Measurements from ENCODE around the gene PNPLA6.
"Not testable (repeated sequence)": the region's sequence is repeated elsewhere in the genome, so short reads cannot be mapped to it uniquely, and the experiment has no call there.

The PNPLA6 gene

GRCh38 chr19:7564866-7565265 is 29.3 kb downstream of the PNPLA6 start:
- H3K27ac ChIP-seq: no peak overlapping the region
- TF ChIP-seq, protein P1, sequence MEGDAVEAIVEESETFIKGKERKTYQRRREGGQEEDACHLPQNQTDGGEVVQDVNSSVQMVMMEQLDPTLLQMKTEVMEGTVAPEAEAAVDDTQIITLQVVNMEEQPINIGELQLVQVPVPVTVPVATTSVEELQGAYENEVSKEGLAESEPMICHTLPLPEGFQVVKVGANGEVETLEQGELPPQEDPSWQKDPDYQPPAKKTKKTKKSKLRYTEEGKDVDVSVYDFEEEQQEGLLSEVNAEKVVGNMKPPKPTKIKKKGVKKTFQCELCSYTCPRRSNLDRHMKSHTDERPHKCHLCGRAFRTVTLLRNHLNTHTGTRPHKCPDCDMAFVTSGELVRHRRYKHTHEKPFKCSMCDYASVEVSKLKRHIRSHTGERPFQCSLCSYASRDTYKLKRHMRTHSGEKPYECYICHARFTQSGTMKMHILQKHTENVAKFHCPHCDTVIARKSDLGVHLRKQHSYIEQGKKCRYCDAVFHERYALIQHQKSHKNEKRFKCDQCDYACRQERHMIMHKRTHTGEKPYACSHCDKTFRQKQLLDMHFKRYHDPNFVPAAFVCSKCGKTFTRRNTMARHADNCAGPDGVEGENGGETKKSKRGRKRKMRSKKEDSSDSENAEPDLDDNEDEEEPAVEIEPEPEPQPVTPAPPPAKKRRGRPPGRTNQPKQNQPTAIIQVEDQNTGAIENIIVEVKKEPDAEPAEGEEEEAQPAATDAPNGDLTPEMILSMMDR (conservative IDR thresholded peaks at IDR 0.05): no peak

DNA sequence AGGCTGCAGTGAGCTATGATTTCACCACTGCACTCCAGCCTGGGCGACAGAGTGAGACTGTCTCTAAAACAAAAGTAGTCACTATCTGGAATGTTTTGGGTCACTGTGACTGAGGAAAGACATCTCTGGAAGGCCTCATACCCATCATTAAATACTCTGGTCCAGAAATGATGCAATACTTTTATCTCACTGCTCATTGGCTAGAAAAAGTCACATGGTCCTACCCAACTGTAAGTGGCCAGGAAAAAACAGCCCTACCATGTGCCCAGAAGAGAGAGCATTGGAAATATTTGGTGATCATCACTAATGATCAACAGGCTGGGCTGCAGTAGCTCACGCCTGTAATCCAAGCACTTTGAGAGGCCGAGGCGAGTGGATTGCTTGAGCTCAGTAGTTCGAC is 29.8 kb downstream of the PNPLA6 start:
- TF ChIP-seq, protein P1 (conservative IDR thresholded peaks at IDR 0.05): no peak
- H3K27ac ChIP-seq: no peak overlapping the region

DNA sequence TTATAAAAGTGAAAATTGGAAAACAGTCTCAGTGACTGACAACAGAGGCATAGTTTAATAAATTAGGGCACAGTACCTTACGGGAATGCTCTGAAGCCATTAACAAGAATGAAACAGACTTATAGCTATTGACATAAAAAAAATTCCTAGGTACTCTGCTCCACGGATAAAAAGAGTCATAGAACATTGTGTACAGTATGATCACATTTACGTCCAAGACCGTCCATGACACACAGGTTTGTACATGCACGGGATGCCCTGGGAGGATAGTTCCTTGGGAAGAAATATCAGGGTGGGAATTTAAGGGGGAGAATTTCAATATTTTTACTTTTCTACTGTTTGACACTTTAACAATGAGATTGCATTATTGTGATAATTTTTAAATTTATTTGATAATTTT is 35.2 kb downstream of the PNPLA6 start:
- TF ChIP-seq, protein P1 (conservative IDR thresholded peaks at IDR 0.05): no peak
- no peak overlapping the region for H3K27ac ChIP-seq

DNA sequence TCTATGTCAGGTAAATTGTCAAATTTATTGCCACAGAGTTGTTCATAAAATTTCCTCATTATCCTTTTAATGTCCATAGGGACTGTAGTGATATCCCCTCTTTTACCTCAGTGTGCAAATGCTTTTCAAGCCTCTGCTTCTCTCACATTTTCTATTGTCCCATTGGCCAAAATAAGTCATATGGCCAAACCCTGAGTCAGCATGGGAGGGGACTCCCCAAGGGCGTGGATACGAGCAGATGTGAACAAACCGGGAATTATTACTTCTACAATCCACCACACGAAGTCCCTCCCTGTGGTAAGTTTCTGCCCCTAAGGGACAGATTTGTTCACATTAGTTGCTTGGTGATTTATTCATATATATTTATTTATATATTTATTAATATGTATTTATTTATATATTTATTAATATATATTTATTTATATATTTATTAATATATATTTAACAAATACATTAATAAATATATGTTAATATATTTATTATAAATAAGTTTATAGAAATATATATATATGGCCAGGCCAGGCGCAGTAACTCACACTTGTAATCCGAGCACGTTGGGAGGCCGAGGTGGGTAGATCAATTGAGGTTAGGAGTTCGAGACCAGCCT is 40.0 kb downstream of the PNPLA6 start:
- no peak overlapping the region for H3K27ac ChIP-seq
- TF ChIP-seq, protein P1 (conservative IDR thresholded peaks at IDR 0.05): no peak

DNA sequence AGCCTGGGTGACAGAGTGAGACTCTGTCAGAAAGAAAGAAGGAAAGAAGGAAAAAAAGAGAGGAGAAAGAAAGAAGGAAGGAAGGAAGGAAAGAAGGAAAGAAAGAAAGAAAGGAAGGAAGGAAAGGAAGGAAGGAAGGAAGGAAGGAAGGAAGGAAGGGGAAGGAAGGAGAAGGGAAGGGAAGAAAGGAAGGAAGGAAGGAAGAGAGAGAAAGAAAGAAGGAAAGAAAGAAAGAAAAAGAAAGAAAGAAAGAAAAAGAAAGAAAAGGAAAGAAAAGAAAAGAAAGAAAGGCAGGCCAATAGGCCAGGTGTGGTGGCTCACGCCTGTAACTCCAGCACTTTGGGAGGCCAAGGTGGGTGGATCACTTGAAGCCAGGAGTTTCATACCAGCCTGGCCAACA is 41.9 kb downstream of the PNPLA6 start:
- H3K27ac ChIP-seq: not testable (repeated sequence)

GRCh38 chr19:7578127-7578526 is 42.6 kb downstream of the PNPLA6 start:
- TF ChIP-seq, protein P1 (conservative IDR thresholded peaks at IDR 0.05): no peak
- H3K27ac ChIP-seq: no peak overlapping the region

GRCh38 chr19:7579182-7579581 is 43.7 kb downstream of the PNPLA6 start:
- H3K27ac ChIP-seq: no peak overlapping the region
- TF ChIP-seq, protein P1 (conservative IDR thresholded peaks at IDR 0.05): no peak

DNA sequence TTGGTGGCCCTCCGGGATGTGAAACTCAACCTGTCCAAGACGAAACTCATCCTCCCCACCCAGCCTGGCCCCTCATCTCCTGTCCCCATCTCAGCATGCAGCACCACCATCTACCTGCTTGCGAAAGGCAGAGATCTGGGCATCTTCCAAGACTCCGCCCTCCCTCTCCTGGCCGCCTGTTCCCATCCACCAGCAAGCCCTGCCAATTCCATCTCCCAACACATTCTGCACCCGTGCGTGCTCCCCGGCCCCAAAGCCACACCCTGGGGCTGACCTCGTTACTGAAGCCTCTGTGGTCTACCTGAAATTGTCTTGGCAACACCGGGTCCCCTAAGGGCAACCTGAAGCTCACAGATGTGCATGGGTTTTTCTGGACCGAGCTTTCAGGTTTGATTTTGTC is 46.9 kb downstream of the PNPLA6 start:
- TF ChIP-seq, protein P1 (conservative IDR thresholded peaks at IDR 0.05): no peak
- no peak overlapping the region for H3K27ac ChIP-seq

Measured in VCaP (cell line).